A549 (cell line): ENCODE data around the gene SLC15A3. TPM values are rescaled to one million over a fixed set of nuclear protein-coding genes. Genes with fewer than 3 reads are reported as not detected.

Experiments used
- ATAC-seq, 2 experiments: fragments of 200-7000 bp in 1 of 2; fragments of >200 bp in 1 of 2; cut with Nextera tagmentation in 1 of 2; cut with Tn5 transposase in 1 of 2; 3 replicates each; pipeline versions ENCODE4 v1.8.0 to v1.9.1; 2018 to 2020; ENCODE audit warnings: mild to moderate bottlenecking in 1 of 2, moderate library complexity in 1 of 2
- CTCF ChIA-PET: fragments of 300-600 bp; sonication (Branson Sonifier 250); formaldehyde crosslinking; extraction: SDS; loops from one replicate; lab custom pipeline; 2021; ENCODE audit warnings: antibody characterized with exemption, inconsistent platforms; lab: Yijun Ruan, JAX
- POLR2A ChIA-PET: fragments of 350-600 bp; formaldehyde crosslinking; extraction: SDS; loops from one replicate; lab custom pipeline; 2021; ENCODE audit warnings: antibody characterized with exemption, inconsistent platforms; lab: Yijun Ruan, JAX
- DNase-seq, 2 experiments: peaks; one replicate each; pipeline versions ENCODE4 v3.0.0 to v3.0.0-alpha.2; 2011 to 2016; ENCODE audit warnings: low read depth in 1 of 2, low spot score in 1 of 2
- FAIRE-seq: peaks from 2 replicates; lab custom pipeline; 2011; peaks lifted over from hg19 to GRCh38; lab: Jason Lieb, UNC
- H3K27ac ChIP-seq, 2 experiments: fragments of >200 bp; sonication (Bioruptor Twin); formaldehyde crosslinking; 3 replicates each; pipeline ENCODE4 v1.5.1; 2016 to 2017
- H3K4me1 ChIP-seq: fragments of >200 bp; sonication (Bioruptor Twin); formaldehyde crosslinking; 3 replicates; pipeline ENCODE4 v1.6.1; 2016
- H3K4me2 ChIP-seq: fragments of >200 bp; sonication (Bioruptor Twin); formaldehyde crosslinking; 3 replicates; pipeline ENCODE4 v1.6.1; 2016
- H3K4me3 ChIP-seq: fragments of >200 bp; sonication (Bioruptor Twin); formaldehyde crosslinking; 3 replicates; pipeline ENCODE4 v1.5.1; 2016
- H3K9me3 ChIP-seq: fragments of >200 bp; sonication (Bioruptor Twin); formaldehyde crosslinking; 3 replicates; pipeline ENCODE4 v1.6.1; 2016
- CEBPB ChIP-seq, 2 experiments: fragments of >200 bp in 1 of 2; sonication (Bioruptor Twin) in 1 of 2; formaldehyde crosslinking in 1 of 2; IDR thresholded peaks; 2 replicates each; pipeline ENCODE4 v1.6.1; 2012 to 2016
- CHD2 ChIP-seq: fragments of 150-350 bp; IDR thresholded peaks from 2 replicates; pipeline ENCODE4 v1.6.1; 2014; ENCODE audit warnings: low read length; ENCODE audit not compliant: partially characterized antibody
- CHD4 ChIP-seq: fragments of 200-600 bp; sonication (generic); IDR thresholded peaks from 2 replicates; pipeline ENCODE4 v1.6.1; 2016; ENCODE audit warnings: antibody characterized with exemption, mild to moderate bottlenecking, borderline replicate concordance
- EHMT2 ChIP-seq: fragments of 200-600 bp; sonication (generic); IDR thresholded peaks from 2 replicates; pipeline ENCODE4 v1.6.1; 2016; ENCODE audit warnings: antibody characterized with exemption, low read depth, mild to moderate bottlenecking, moderate library complexity
- ESRRA ChIP-seq: fragments of 150-350 bp; IDR thresholded peaks from 2 replicates; pipeline ENCODE4 v1.6.1; 2014; ENCODE audit warnings: mild to moderate bottlenecking, low read length, borderline replicate concordance
- FOSL2 ChIP-seq, 2 experiments: fragments of 450-650 bp in 1 of 2; fragments of >200 bp in 1 of 2; sonication (Bioruptor Twin) in 1 of 2; formaldehyde crosslinking; IDR thresholded peaks; 2 replicates each; pipeline versions ENCODE4 v1.5.0 to v1.6.1; 2016 to 2020; ENCODE audit warnings: mild to moderate bottlenecking in 1 of 2, moderate library complexity in 1 of 2
- HMGXB4 ChIP-seq: fragments of 250-450 bp; sonication (Bioruptor Pico); IDR thresholded peaks from 2 replicates; pipeline ENCODE4 v1.5.0; 2021; ENCODE audit warnings: mild to moderate bottlenecking, moderate library complexity, borderline replicate concordance
- HOXA7 ChIP-seq: fragments of 250-450 bp; sonication (Bioruptor Pico); IDR thresholded peaks from 2 replicates; pipeline ENCODE4 v1.5.0; 2020; ENCODE audit warnings: mild to moderate bottlenecking, moderate library complexity
- JUN ChIP-seq, 2 experiments: fragments of >200 bp; sonication (Bioruptor Twin); formaldehyde crosslinking; IDR thresholded peaks; 2 replicates in 1 of 2; 3 replicates in 1 of 2; pipeline ENCODE4 v1.6.1; 2016 to 2017
- JUNB ChIP-seq: fragments of >200 bp; sonication (Bioruptor Twin); formaldehyde crosslinking; IDR thresholded peaks from 2 replicates; pipeline ENCODE4 v1.6.1; 2016
- MAX ChIP-seq: IDR thresholded peaks from 2 replicates; pipeline ENCODE4 v1.6.1; 2012
- MAZ ChIP-seq: fragments of 150-350 bp; IDR thresholded peaks from 2 replicates; pipeline ENCODE4 v1.6.1; 2014; ENCODE audit warnings: antibody characterized with exemption, low read depth, low read length, borderline replicate concordance
- MYC ChIP-seq: IDR thresholded peaks from 2 replicates; pipeline ENCODE4 v1.6.1; 2012; ENCODE audit warnings: mild to moderate bottlenecking, inconsistent platforms, low read length, improper control_type of control experiment, borderline replicate concordance
- NFE2L2 ChIP-seq: fragments of 150-350 bp; conservative IDR thresholded peaks from 2 replicates; pipeline ENCODE4 v1.6.1; 2014; ENCODE audit warnings: low read length
- PHF8 ChIP-seq: fragments of 200-600 bp; sonication (generic); IDR thresholded peaks from 2 replicates; pipeline ENCODE4 v1.6.1; 2016; ENCODE audit warnings: low read depth, mild to moderate bottlenecking, antibody characterized with exemption, moderate library complexity, borderline replicate concordance
- POLR2A ChIP-seq: IDR thresholded peaks from 2 replicates; pipeline ENCODE4 v1.6.1; 2012; ENCODE audit warnings: mild to moderate bottlenecking, low read length
- POLR2AphosphoS2 ChIP-seq: conservative IDR thresholded peaks from 2 replicates; pipeline ENCODE4 v1.6.1; 2012; ENCODE audit warnings: low read length, improper control_type of control experiment, inconsistent platforms
- RFX5 ChIP-seq: fragments of 450-650 bp; IDR thresholded peaks from 2 replicates; pipeline ENCODE4 v1.7.1; 2014; ENCODE audit warnings: antibody characterized with exemption, mild to moderate bottlenecking, moderate library complexity
- SMC3 ChIP-seq: fragments of >200 bp; sonication (Bioruptor Twin); formaldehyde crosslinking; IDR thresholded peaks from 3 replicates; pipeline ENCODE4 v1.6.1; 2018; ENCODE audit warnings: inconsistent platforms
- ZNF302 ChIP-seq: fragments of 250-450 bp; sonication (Bioruptor Pico); IDR thresholded peaks from 2 replicates; pipeline ENCODE4 v1.9.0; 2021; ENCODE audit warnings: inconsistent platforms, mild to moderate bottlenecking, moderate library complexity
- ZSCAN20 ChIP-seq: fragments of 250-450 bp; sonication (Bioruptor Pico); IDR thresholded peaks from 2 replicates; pipeline ENCODE4 v1.8.0; 2022; ENCODE audit warnings: mild to moderate bottlenecking, moderate library complexity
- WGBS: methylation state at CpG from one replicate; pipeline ENCODE4 v1.1.6; 2017; ENCODE audit errors: missing lambda C conversion rate; 5-methylcytosine and 5-hydroxymethylcytosine counted together
- polyA plus RNA-seq, 4 experiments: library from polyadenylated mRNA; depleted of rRNA in 3 of 4; stranded (reverse); fragments of >200 nt; fragmentation: RNase III in 1 of 4; extraction: RNeasy Plus Mini Kit Qiagen cat#74134 plus additional on column Dnase treatment in 1 of 4; gene quantifications; 2 replicates in 3 of 4; 3 replicates in 1 of 4; pipeline ENCODE4 v1.2.3, GENCODE V29; 2011 to 2017
- TF ChIP-seq, protein P1 (sequence below): IDR thresholded peaks from 2 replicates; pipeline ENCODE4 v1.6.1; 2012; ENCODE audit warnings: low read depth, borderline replicate concordance
- TF ChIP-seq, protein P2 (sequence below): fragments of 450-650 bp; IDR thresholded peaks from 2 replicates; pipeline ENCODE4 v1.6.1; 2014; ENCODE audit warnings: antibody characterized with exemption

Gene SLC15A3
- polyA plus RNA-seq, 2 of the 4 experiments (the other 2 are of a cell fraction) = not detected

- ChIA-PET POLR2A (no interaction called here), CTCF (interaction anchor here (0.8 to 4.3 kb wide), 6 partner anchors 8 to 248 kb away, joined by 3 to 10 read pairs (median 4); no protein-coding TSS in a partner anchor)
- Histone ChIP-seq H3K27ac (no peak overlapping the region), H3K4me1 (no peaks in the 10 kb centered on the region), H3K9me3 (no peaks in the 10 kb centered on the region), H3K4me3 (no peak overlapping the region), H3K4me2 (no peak overlapping the region)
- DNase-seq (no peak), ATAC-seq (no peak), FAIRE-seq (no peak)
- TF ChIP-seq CHD2 (no peak), CHD4 (no peak), JUN (IDR thresholded peaks at IDR 0.05) (no peak), JUNB (no peak), MAX (no peak), HOXA7 (CRISPR knock-in tag) (no peak), PHF8 (no peak), MYC (no peak)
- TF ChIP-seq, protein P1, sequence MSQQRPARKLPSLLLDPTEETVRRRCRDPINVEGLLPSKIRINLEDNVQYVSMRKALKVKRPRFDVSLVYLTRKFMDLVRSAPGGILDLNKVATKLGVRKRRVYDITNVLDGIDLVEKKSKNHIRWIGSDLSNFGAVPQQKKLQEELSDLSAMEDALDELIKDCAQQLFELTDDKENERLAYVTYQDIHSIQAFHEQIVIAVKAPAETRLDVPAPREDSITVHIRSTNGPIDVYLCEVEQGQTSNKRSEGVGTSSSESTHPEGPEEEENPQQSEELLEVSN = no peak
- WGBS = 49% methylated on average over 2 of the region's 2 CpGs
Observed at GRCh38 chr11:60939855-60940254, 12.1 kb downstream of the SLC15A3 start.

- no peaks in the 10 kb centered on the region for H3K4me1 ChIP-seq
- CTCF ChIA-PET = interaction anchor here (1.1 to 4.3 kb wide), 4 partner anchors 8 to 248 kb away, joined by 3 to 10 read pairs (median 6); no protein-coding TSS in a partner anchor
- FAIRE-seq (no peak), DNase-seq (no peak), ATAC-seq (no peak; a peak in 2 of 6 replicates)
- no peak overlapping the region for H3K4me2 ChIP-seq
- no peak overlapping the region for H3K27ac ChIP-seq
- no peak overlapping the region for H3K4me3 ChIP-seq
- POLR2A ChIA-PET = no interaction called here
- 74% methylated on average over 7 of the region's 7 CpGs for WGBS
- no peaks in the 10 kb centered on the region for H3K9me3 ChIP-seq
- TF ChIP-seq MYC = no peak
Observed at GRCh38 chr11:60939301-60939700, 12.7 kb downstream of the SLC15A3 start.

DNA sequence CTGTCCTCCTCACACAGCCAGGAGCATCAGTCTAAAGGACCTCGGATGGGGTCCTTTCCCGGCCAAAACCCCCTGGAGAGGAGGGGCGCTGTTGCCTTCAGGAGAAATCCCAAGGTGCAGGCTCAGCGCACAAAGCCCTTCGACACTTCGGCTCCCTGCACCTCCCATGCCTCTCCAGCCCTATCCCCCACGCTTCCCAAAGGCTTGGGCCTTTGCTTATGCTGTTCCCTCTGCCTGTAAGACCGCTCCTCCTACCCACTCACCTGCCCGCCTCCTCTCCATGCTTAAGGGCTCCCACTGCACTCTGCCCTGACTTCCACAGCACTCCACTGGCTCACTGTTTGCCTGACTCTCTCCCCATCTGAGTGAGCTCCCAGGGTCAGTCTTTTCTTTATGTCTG is 13.5 kb downstream of the SLC15A3 start:
- POLR2A ChIA-PET = no interaction called here
- TF ChIP-seq POLR2A (no peak), EHMT2 (no peak), ZSCAN20 (no peak), FOSL2 (IDR thresholded peaks at IDR 0.05) (no peak), FOSL2 (CRISPR knock-in tag; IDR thresholded peaks at IDR 0.05) (no peak), SMC3 (no peak), POLR2AphosphoS2 (no peak), NFE2L2 (no peak), CEBPB (IDR thresholded peaks at IDR 0.05) (no peak), HOXA7 (CRISPR knock-in tag) (no peak), MAZ (no peak), MYC (no peak), JUN (IDR thresholded peaks at IDR 0.05) (no peak), RFX5 (no peak), ZNF302 (CRISPR knock-in tag) (no peak), HMGXB4 (CRISPR knock-in tag) (no peak), ESRRA (no peak)
- TF ChIP-seq, protein P2, sequence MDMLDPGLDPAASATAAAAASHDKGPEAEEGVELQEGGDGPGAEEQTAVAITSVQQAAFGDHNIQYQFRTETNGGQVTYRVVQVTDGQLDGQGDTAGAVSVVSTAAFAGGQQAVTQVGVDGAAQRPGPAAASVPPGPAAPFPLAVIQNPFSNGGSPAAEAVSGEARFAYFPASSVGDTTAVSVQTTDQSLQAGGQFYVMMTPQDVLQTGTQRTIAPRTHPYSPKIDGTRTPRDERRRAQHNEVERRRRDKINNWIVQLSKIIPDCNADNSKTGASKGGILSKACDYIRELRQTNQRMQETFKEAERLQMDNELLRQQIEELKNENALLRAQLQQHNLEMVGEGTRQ = no peak
- no peak overlapping the region for H3K27ac ChIP-seq
- no peaks in the 10 kb centered on the region for H3K9me3 ChIP-seq
- H3K4me1 ChIP-seq = no peaks in the 10 kb centered on the region
- no peak overlapping the region for H3K4me2 ChIP-seq
- ATAC-seq = peak in 1 of 2 experiments; percentile 11; a peak in 3 of 6 replicates
- WGBS = 82% methylated on average over 9 of the region's 9 CpGs
- FAIRE-seq = no peak
- no peak overlapping the region for H3K4me3 ChIP-seq
- CTCF ChIA-PET = no interaction called here
- DNase-seq = no peak
